Measurements from ENCODE around the gene ASTN2.

Gene ASTN2

DNA sequence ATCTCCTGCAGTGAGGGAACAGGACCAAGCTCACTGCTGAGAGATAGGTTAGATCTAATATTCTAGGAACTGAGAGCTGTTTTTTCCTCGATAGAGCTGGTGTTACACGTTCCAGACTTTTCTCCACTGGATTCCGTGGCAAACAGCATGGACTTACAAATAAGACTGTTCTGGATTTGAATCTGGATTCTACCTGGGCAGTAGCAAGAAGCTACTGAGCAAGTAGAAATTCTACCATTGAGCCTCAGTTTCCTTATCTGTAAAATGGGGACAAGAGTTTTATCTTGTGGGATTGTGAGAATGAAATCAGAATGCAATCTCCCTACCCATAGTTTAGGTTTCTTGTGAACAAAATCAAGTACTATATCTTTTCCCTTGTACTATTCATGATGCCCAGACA lies 966.4 kb downstream of the ASTN2 start:
- TF ChIP-seq EZH2 (optimal IDR thresholded peaks at IDR 0.05; ENCODE audit: low read depth, low read length) (no peak), CTCF (IDR thresholded peaks at IDR 0.05; ENCODE audit: low read length) (no peak), EZH2phosphoT487 (IDR thresholded peaks at IDR 0.05; ENCODE audit: low read length) (no peak)
- Histone ChIP-seq H3K4me3 (ENCODE audit: low read length) (no peak overlapping the region), H3K36me3 (replicated peaks; ENCODE audit: insufficient read depth, low read length) (no peaks in the 10 kb centered on the region), H2AFZ (ENCODE audit: low read length) (no peak overlapping the region), H3K4me2 (ENCODE audit: low read depth, low read length) (no peak overlapping the region), H3K27me3 (replicated peaks; ENCODE audit: insufficient read depth, low read length) (no peaks in the 10 kb centered on the region), H3K79me2 (ENCODE audit: low read length) (no peaks in the 10 kb centered on the region), H3K9me2 (replicated peaks; ENCODE audit: insufficient read depth, low read length) (no peaks in the 10 kb centered on the region), H3K9me3 (replicated peaks; ENCODE audit: insufficient read depth, low read length) (no peaks in the 10 kb centered on the region), H3F3A (ENCODE audit: insufficient read depth, low read length) (no peaks in the 10 kb centered on the region), H3K4me1 (ENCODE audit: low read length) (no peaks in the 10 kb centered on the region), H3K9ac (ENCODE audit: low read length) (no peak overlapping the region), H3K27ac (ENCODE audit: low read length) (no peak overlapping the region), H4K20me1 (ENCODE audit: insufficient read depth, low read length) (no peaks in the 10 kb centered on the region)
- DNase-seq, result no peak

GRCh38 chr9:116447934-116448333 lies 966.9 kb downstream of the ASTN2 start:
- Histone ChIP-seq H3K9ac (ENCODE audit: low read length) (no peak overlapping the region), H3K4me3 (ENCODE audit: low read length) (no peak overlapping the region), H3K79me2 (ENCODE audit: low read length) (no peaks in the 10 kb centered on the region), H3F3A (ENCODE audit: insufficient read depth, low read length) (no peaks in the 10 kb centered on the region), H3K9me3 (replicated peaks; ENCODE audit: insufficient read depth, low read length) (no peaks in the 10 kb centered on the region), H3K9me2 (replicated peaks; ENCODE audit: insufficient read depth, low read length) (no peaks in the 10 kb centered on the region), H3K27me3 (replicated peaks; ENCODE audit: insufficient read depth, low read length) (no peaks in the 10 kb centered on the region), H2AFZ (ENCODE audit: low read length) (no peak overlapping the region), H3K27ac (ENCODE audit: low read length) (no peak overlapping the region), H4K20me1 (ENCODE audit: insufficient read depth, low read length) (no peaks in the 10 kb centered on the region), H3K36me3 (replicated peaks; ENCODE audit: insufficient read depth, low read length) (no peaks in the 10 kb centered on the region), H3K4me2 (ENCODE audit: low read depth, low read length) (no peak overlapping the region), H3K4me1 (ENCODE audit: low read length) (no peaks in the 10 kb centered on the region)
- no peak for DNase-seq
- no peak for TF ChIP-seq EZH2phosphoT487 (IDR thresholded peaks at IDR 0.05; ENCODE audit: low read length)
- TF ChIP-seq CTCF (IDR thresholded peaks at IDR 0.05; ENCODE audit: low read length), result no peak
- TF ChIP-seq EZH2 (optimal IDR thresholded peaks at IDR 0.05; ENCODE audit: low read depth, low read length), result no peak

DNA sequence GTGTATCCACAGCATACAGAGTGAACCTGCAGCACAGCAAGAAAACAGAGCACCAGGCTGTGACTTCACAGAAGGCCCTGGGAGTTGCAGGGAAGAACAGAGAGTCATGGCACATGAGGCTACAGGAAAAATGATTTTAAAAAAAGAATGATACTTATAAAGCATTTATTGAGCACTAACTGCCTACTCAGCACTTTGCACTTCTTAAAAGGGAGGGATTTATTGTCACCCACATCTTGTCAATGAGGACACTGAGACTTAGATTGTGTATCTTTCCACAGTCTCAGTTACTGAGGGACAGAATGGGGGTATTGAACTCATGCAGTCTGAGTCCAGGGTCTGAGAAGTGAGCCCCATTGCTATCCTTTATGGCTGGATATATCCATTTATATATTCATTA lies 972.3 kb downstream of the ASTN2 start:
- no peaks in the 10 kb centered on the region for H3K36me3 ChIP-seq (replicated peaks; ENCODE audit: insufficient read depth, low read length)
- no peak overlapping the region for H3K9ac ChIP-seq (ENCODE audit: low read length)
- no peak overlapping the region for H3K27ac ChIP-seq (ENCODE audit: low read length)
- no peak overlapping the region for H2AFZ ChIP-seq (ENCODE audit: low read length)
- H3F3A ChIP-seq (ENCODE audit: insufficient read depth, low read length), result no peaks in the 10 kb centered on the region
- TF ChIP-seq CTCF (IDR thresholded peaks at IDR 0.05; ENCODE audit: low read length) (no peak), EZH2phosphoT487 (IDR thresholded peaks at IDR 0.05; ENCODE audit: low read length) (no peak), EZH2 (optimal IDR thresholded peaks at IDR 0.05; ENCODE audit: low read depth, low read length) (no peak)
- H4K20me1 ChIP-seq (ENCODE audit: insufficient read depth, low read length), result no peaks in the 10 kb centered on the region
- H3K79me2 ChIP-seq (ENCODE audit: low read length), result no peaks in the 10 kb centered on the region
- H3K9me3 ChIP-seq (replicated peaks; ENCODE audit: insufficient read depth, low read length), result no peaks in the 10 kb centered on the region
- DNase-seq, result no peak
- no peaks in the 10 kb centered on the region for H3K27me3 ChIP-seq (replicated peaks; ENCODE audit: insufficient read depth, low read length)
- H3K4me3 ChIP-seq (ENCODE audit: low read length), result no peak overlapping the region
- H3K9me2 ChIP-seq (replicated peaks; ENCODE audit: insufficient read depth, low read length), result no peaks in the 10 kb centered on the region
- no peak overlapping the region for H3K4me2 ChIP-seq (ENCODE audit: low read depth, low read length)
- H3K4me1 ChIP-seq (ENCODE audit: low read length), result no peaks in the 10 kb centered on the region

All from MM.1S (cell line).